ENCODE results near the gene EPS8L1.
A peak's percentile ranks its signal among the peaks of the same experiment; 100 is the strongest.
"Not testable (repeated sequence)": the region's sequence is repeated elsewhere in the genome, so short reads cannot be mapped to it uniquely, and the experiment has no call there.

Gene EPS8L1

GRCh38 chr19:55050749-55051532 is 24.7 kb upstream of the EPS8L1 start:
- no peak for DNase-seq

DNA sequence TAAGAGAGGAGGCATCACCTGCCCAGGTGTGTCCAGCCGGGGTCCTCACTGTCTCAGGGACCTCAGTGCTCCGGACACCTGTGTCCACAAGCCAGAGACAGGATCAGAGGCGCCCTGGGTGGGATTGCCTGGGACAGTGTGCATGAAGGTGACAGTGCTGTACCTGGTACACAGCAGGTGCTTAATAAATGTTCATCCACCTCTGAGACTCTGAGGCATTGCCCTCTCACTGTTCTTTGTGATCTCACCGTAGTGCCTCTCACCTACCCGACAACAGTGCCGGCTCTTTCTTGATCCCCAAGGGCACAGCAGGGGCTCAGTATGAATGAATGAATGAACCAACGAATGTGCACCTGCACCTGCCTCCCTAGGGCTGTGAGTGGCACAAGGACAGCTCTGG is 21.9 kb upstream of the EPS8L1 start:
- no peak for DNase-seq

- DNase-seq = no peak
These were observed 18.8 kb upstream of the EPS8L1 start for GRCh38 chr19:55056827-55057226.

GRCh38 chr19:55058781-55059610 is 16.7 kb upstream of the EPS8L1 start:
- no peak for DNase-seq

DNA sequence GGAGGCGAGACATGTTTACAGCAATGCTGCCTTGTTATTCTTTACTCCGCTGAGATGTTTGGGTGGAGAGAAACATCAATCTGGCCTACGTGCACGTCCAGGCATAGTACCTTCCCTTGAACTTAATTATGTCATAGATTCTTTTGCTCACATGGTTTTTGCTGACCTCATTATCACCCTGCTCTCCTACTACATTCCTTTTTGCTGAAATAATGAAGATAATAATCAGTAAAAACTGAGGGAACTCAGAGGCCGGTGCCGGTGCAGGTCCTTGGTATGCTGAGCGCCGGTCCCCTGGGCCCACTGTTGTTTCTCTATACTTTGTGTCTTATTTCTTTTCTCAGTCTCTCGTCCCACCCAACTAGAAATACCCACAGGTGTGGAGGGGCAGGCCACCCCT is 15.4 kb upstream of the EPS8L1 start:
- DNase-seq = not testable (repeated sequence)

- DNase-seq = peak; percentile 98
These were observed 12.8 kb upstream of the EPS8L1 start, which contains the start of gene RDH13 for GRCh38 chr19:55062735-55063491. Gene RDH13, minus strand, starts transcription at chr19:55063148. Its CDS starts 116 bp downstream, at chr19:55063032.

DNA sequence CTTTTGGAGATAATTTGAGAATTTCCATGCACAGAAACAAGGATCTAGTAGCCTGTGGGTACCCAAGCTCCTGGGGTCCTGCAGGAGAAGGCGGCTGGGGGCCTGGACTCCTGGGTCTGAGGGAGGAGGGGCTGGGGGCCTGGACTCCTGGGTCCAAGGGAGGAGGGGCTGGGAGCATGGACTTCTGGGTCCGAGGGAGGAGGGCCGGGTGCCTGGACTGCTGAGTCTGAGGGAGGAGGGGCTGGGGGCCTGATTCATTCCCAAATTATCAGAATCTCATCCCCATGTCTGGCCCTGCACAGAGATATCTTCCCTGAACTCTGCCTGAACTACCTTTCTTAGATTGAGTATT is 12.2 kb upstream of the EPS8L1 start:
- no peak for DNase-seq

DNA sequence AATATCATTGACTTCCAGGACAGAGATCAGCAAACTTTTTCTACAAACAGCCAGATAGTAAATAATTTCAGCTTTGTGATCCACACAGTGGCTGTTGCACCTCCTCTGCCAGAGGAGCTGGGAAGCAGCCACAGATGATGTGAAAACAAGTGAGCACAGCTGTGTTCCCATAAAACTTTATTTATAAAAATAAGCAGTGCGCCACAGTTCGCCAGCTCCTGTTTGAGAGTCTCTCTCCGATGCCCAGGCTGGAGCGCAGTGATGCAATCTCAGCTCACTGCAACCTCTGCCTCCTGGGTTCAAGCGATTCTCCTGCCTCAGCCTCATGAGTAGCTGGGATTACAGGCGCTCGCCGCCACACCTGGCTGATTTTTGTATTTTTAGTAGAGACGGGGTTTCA is 10.2 kb upstream of the EPS8L1 start:
- not testable (repeated sequence) for DNase-seq

- no peak for DNase-seq
These were observed 9.5 kb upstream of the EPS8L1 start for GRCh38 chr19:55066107-55066709.

DNA sequence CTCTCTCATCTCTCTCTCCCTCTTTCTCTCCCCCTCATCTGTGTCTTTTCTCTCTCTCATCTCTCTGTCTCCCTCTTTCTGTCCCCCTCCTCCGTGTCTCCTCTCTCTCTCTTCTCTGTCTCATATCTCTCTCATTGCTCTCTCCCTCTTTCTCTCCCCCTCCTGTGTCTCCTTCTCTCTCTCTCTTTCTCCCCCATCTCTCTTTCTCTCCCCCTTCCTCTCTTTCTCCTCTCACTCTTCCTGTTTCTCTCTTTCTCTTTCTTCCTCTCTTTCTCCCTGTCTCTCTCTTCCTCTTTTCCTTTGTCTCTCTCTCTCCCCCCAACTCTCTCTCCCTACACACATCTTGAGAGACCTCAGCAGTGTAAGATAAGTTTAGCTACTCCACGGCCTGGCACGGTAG is 7.8 kb upstream of the EPS8L1 start:
- DNase-seq = no peak

- DNase-seq = peak in 1 of 2 donors; percentile 21
These were observed 6.5 kb upstream of the EPS8L1 start for GRCh38 chr19:55068950-55069864.

GRCh38 chr19:55069865-55070197 is 5.8 kb upstream of the EPS8L1 start:
- DNase-seq = no peak

DNA sequence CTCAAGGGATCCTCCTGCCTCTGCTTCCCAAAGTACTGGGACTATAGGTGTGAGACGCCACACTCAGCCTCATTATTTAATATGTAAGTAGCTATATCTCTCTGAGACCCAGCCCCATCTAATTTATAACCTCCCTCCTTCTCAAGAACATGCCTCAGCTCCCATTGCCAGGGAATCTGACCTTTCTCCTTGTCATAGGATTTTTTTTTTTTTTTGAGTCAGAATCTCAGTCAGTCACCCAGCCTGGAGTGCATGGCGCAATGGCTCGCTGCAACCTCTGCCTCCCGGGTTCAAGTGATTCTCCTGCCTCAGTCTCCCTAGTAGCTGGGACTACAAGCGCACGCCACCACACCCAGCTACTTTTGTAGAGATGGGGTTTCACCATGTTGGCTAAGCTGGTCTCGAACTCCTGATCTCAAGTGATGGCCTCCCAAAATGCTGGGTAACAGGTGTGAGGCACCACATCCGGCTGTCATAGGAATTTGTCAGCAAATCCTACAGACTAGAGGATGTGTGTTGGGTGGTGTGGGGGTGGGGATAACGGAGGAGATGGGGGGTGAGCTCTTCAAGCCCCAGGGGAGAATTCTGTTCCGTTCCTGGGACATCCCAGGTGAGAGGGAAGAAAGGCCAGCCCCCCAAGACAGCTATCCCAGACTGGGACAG is 5.1 kb upstream of the EPS8L1 start:
- no peak for DNase-seq

DNA sequence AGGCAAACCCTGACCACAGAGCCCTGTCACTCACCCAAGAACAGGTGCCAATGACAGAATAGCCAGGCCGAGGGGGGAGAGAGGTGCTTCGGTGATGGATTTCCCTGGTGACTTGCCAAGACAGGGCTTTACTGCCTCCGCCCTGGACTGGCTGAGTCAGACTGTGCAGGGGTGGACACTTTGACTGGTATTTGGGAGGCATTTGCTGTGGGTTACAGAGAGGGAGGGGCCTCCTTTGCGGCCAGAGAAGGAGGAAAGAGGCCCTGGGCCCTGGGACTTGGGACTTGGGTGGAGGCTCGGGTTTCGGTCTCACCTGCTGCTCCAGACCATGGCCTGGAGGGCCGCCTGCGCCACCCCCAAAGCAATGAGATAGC is 4.6 kb upstream of the EPS8L1 start:
- DNase-seq = no peak

GRCh38 chr19:55071913-55072312 is 3.8 kb upstream of the EPS8L1 start:
- no peak for DNase-seq

- no peak for DNase-seq
These were observed 652 bp downstream of the EPS8L1 start for GRCh38 chr19:55076321-55076720.

DNA sequence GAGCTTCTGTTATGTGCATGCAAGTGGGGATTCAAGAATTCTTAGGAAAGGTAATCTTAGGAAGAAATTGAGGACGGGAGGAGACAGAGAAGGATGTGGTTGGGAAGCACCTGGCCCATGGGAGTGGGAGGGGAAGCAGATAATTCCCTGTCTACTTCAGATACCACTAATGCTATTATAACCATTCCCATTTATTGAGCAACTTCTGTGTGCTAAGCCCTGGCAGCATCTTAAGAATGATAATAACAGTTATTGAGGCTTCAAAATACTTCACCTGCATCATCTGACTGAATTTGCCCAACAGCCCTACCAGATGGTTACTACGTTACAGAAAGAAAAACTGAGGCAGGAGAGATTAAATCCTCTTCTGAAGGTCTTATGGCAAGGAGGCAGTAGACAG is 1.4 kb downstream of the EPS8L1 start:
- no peak for DNase-seq

- DNase-seq = no peak
These were observed 3.3 kb downstream of the EPS8L1 start for GRCh38 chr19:55078996-55079395.

- no peak for DNase-seq
These were observed 3.9 kb downstream of the EPS8L1 start for GRCh38 chr19:55079400-55080038.

DNA sequence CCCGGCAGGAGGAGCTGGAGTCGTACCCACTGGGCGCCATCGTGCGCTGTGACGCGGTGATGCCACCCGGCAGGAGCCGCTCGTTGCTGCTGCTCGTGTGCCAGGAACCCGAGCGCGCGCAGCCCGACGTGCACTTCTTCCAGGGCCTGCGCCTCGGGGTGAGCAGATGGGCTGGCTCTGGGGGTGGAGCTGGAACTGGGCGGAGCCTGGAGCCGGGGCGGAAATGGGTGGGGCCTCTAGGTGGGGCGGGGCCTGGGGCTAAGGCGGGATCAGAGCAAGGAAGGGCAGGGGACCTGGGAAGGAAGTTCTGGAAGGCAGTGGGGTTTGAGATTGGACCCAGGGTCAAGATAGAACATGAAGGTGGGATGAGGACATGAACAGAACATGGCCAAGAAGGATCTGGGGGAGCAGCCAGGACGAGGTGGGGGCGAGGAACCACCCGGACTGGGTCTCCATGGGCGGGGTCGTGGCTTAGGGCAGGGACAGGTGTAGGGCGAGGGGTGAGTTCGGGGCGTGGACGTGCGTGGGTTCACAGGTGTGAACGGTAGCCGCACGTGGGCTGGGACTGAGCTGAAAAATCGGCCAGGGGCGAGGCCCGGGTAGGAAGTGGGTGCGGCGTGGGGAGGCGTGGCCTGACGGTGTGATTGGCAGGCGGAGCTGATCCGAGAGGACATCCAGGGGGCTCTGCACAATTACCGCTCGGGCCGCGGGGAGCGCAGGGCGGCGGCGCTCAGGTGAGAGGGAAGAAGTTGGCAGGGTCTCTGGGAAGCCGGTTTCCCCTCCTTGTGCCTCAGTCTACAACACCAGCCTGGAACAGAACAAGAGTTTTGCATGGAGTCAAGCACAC is 4.7 kb downstream of the EPS8L1 start:
- peak; percentile 66 to 73 for DNase-seq

Measured in CD4-positive, alpha-beta T cell treated with Interleukin-4 for 1 hour (primary cell).